Gastrocnemius medialis (tissue), 4 donors: ENCODE data around the gene CFDP1.

Source experiments
- POLR2A ChIP-seq, 2 donors: fragments of 450-650 bp; IDR thresholded peaks; one replicate each; pipeline ENCODE4 v1.6.1; 2017; ENCODE audit warnings: antibody characterized with exemption in 2 of 2, mild to moderate bottlenecking in 2 of 2, moderate library complexity in 2 of 2
- TF ChIP-seq, protein P1 (sequence below), 5 experiments: fragments of 450-650 bp in 3 of 5; fragments of 200-600 bp in 2 of 5; sonication (generic) in 2 of 5; IDR thresholded peaks in 4 of 5; conservative IDR thresholded peaks in 1 of 5; 1 replicate in 4 of 5; 2 replicates in 1 of 5; pipeline ENCODE4 v1.5.1; 2016 to 2019; ENCODE audit warnings: antibody characterized with exemption in 5 of 5, mild to moderate bottlenecking in 3 of 5, moderate library complexity in 3 of 5

DNA sequence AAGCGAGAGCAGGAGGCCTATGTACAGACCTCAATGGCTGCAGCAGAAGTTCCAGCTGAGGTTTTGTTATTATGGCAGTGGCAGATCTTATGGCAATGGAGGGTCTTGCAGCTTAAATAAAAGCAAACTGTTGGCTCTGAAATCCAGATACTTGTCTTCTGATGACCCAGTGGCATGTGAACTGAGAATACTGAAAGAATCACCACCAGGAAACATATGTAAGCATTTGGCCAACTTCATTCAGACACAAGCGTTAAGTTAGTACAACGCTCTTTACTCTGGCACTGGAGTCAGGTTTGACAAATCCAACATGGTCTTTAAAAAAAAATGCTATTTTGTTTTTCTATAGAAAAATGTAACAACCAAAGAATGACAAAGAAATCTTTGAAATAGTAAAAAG, 70.5 kb downstream of the CFDP1 start:
- TF ChIP-seq, protein P1, sequence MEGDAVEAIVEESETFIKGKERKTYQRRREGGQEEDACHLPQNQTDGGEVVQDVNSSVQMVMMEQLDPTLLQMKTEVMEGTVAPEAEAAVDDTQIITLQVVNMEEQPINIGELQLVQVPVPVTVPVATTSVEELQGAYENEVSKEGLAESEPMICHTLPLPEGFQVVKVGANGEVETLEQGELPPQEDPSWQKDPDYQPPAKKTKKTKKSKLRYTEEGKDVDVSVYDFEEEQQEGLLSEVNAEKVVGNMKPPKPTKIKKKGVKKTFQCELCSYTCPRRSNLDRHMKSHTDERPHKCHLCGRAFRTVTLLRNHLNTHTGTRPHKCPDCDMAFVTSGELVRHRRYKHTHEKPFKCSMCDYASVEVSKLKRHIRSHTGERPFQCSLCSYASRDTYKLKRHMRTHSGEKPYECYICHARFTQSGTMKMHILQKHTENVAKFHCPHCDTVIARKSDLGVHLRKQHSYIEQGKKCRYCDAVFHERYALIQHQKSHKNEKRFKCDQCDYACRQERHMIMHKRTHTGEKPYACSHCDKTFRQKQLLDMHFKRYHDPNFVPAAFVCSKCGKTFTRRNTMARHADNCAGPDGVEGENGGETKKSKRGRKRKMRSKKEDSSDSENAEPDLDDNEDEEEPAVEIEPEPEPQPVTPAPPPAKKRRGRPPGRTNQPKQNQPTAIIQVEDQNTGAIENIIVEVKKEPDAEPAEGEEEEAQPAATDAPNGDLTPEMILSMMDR (IDR thresholded peaks at IDR 0.05 in 4 of 5, conservative IDR thresholded peaks at IDR 0.05 in 1 of 5), result no peak
- TF ChIP-seq POLR2A (IDR thresholded peaks at IDR 0.05), result no peak
